Fibroblast of villous mesenchyme (primary cell): ENCODE data around the gene TMC8. TPM values are rescaled to one million over a fixed set of nuclear protein-coding genes. Genes with fewer than 3 reads are reported as not detected.

Source experiments
- DNase-seq: peaks from one replicate; pipeline ENCODE4 v3.0.0-alpha.2; 2010; ENCODE audit warnings: low read depth
- H3K4me3 ChIP-seq: 2 replicates; pipeline ENCODE4 v1.5.1; 2011; ENCODE audit warnings: low read depth, mild to moderate bottlenecking, low read length
- CTCF ChIP-seq: IDR thresholded peaks from 2 replicates; pipeline ENCODE4 v1.5.1; 2012; ENCODE audit warnings: low read depth, mild to moderate bottlenecking, low read length; ENCODE audit not compliant: insufficient read depth
- total RNA-seq: library from RNA; depleted of rRNA; stranded (reverse); fragments of >200 nt; gene quantifications from 2 replicates; pipeline ENCODE4 v1.2.3, GENCODE V29; 2012

TMC8 gene
- total RNA-seq, 1 donor, result not detected

GRCh38 chr17:78092794-78093324 lies 37.7 kb upstream of the TMC8 start:
- TF ChIP-seq CTCF, result no peak
- no peak for DNase-seq

GRCh38 chr17:78095035-78095434 lies 35.5 kb upstream of the TMC8 start:
- no peak for DNase-seq
- no peak overlapping the region for H3K4me3 ChIP-seq
- no peak for TF ChIP-seq CTCF

More at GRCh38 chr17:78092794-78093324, 37.7 kb upstream of the TMC8 start:
- no peak overlapping the region for H3K4me3 ChIP-seq

GRCh38 chr17:78096093-78096492 lies 34.5 kb upstream of the TMC8 start:
- DNase-seq, result no peak
- no peak for TF ChIP-seq CTCF
- no peak overlapping the region for H3K4me3 ChIP-seq

- H3K4me3 ChIP-seq, result no peak overlapping the region
- DNase-seq, result no peak
- no peak for TF ChIP-seq CTCF
Measured at GRCh38 chr17:78101112-78101511, 29.5 kb upstream of the TMC8 start.

GRCh38 chr17:78101542-78101941 lies 29.0 kb upstream of the TMC8 start:
- H3K4me3 ChIP-seq, result no peak overlapping the region
- TF ChIP-seq CTCF, result no peak
- DNase-seq, result no peak

GRCh38 chr17:78103311-78103710 lies 27.3 kb upstream of the TMC8 start:
- no peak for DNase-seq
- no peak for TF ChIP-seq CTCF
- H3K4me3 ChIP-seq, result no peak overlapping the region

GRCh38 chr17:78104540-78104941 lies 26.0 kb upstream of the TMC8 start:
- no peak for DNase-seq
- no peak overlapping the region for H3K4me3 ChIP-seq
- TF ChIP-seq CTCF, result no peak
